GM10248 (cell line): Measurements from ENCODE around the gene RPH3AL.
"Not testable (repeated sequence)": the region's sequence is repeated elsewhere in the genome, so short reads cannot be mapped to it uniquely, and the experiment has no call there.

Experiments
- CTCF ChIA-PET: fragments of 300-600 bp; sonication (Branson Sonifier 250); formaldehyde crosslinking; extraction: SDS; loops from one replicate; lab custom pipeline; 2021; ENCODE audit warnings: antibody characterized with exemption; lab: Yijun Ruan, JAX
- POLR2A ChIA-PET: fragments of 350-650 bp; sonication (Branson Sonifier 250); formaldehyde crosslinking; extraction: SDS; loops from one replicate; lab custom pipeline; 2020; ENCODE audit warnings: antibody characterized with exemption; lab: Yijun Ruan, JAX
- DNase-seq: peaks from one replicate; pipeline ENCODE4 v3.0.0; 2012; ENCODE audit errors: extremely low spot score
- CTCF ChIP-seq: IDR thresholded peaks from 2 replicates; pipeline ENCODE4 v1.5.1; 2012; ENCODE audit warnings: mild to moderate bottlenecking, low read depth; ENCODE audit errors: extremely low read depth, missing control alignments, control extremely low read depth

Gene RPH3AL

GRCh38 chr17:372157-373152 is 19.8 kb upstream of the RPH3AL start:
- DNase-seq, result no peak
- TF ChIP-seq CTCF, result no peak
- CTCF ChIA-PET, result interaction anchor here (0.7 kb wide), 1 partner anchor 13 kb away, joined by 3 read pairs; no protein-coding TSS in a partner anchor
- POLR2A ChIA-PET, result no interaction called here

GRCh38 chr17:371583-371982 is 19.0 kb upstream of the RPH3AL start:
- DNase-seq, result no peak
- ChIA-PET POLR2A (no interaction called here), CTCF (no interaction called here)
- no peak for TF ChIP-seq CTCF

DNA sequence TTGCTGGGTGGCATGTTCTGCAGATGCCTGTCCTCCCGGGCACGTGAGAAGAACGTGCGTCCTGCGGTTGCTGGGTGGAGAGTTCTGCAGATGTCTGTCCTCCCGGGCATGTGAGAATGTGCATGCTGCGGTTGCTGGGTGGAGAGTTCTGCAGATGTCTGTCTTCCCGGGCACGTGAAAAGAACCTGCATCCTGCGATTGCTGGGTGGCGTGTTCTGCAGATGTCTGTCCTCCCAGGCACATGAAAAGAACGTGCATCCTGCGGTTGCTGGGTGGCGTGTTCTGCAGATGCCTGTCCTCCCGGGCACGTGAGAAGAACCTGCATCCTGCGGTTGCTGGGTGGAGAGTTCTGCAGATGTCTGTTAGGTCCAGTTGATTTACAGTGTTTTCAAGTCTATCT is 15.0 kb upstream of the RPH3AL start:
- CTCF ChIA-PET, POLR2A ChIA-PET, DNase-seq: not testable (repeated sequence)

DNA sequence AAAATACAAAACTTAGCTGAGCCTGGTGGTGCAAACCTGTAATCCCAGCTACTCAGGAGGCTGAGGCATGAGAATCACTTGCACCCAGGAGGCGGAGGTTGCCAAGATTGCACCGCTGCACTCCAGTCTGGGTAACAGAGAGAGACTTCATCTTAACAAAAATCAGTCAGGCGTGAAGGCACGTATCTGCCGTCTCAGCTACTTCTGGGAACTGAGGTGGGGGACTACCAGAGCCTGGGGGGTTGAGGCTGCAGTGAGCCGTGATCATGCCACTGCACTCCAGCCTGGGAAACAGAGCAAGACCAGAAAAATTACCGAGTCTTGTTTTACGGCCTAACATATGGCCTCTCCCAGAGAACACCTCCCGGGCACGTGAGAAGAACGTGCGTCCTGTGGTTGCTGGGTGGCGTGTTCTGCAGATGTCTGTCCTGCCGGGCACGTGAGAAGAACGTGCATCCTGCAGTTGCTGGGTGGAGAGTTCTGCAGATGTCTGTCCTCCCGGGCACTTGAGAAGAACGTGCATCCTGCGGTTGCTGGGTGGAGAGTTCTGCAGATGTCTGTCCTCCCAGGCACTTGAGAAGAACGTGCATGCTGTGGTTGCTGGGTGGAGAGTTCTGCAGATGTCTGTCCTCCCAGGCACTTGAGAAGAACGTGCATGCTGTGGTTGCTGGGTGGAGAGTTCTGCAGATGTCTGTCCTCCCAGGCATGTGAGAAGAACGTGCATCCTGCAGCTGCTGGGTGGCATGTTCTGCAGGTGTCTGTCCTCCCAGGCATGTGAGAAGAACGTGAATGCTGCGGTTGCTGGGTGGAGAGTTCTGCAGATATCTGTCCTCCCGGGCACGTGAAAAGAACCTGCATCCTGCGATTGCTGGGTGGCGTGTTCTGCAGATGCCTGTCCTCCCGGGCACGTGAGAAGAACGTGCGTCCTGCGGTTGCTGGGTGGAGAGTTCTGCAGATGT is 14.3 kb upstream of the RPH3AL start:
- CTCF ChIA-PET, DNase-seq, POLR2A ChIA-PET: not testable (repeated sequence)

DNA sequence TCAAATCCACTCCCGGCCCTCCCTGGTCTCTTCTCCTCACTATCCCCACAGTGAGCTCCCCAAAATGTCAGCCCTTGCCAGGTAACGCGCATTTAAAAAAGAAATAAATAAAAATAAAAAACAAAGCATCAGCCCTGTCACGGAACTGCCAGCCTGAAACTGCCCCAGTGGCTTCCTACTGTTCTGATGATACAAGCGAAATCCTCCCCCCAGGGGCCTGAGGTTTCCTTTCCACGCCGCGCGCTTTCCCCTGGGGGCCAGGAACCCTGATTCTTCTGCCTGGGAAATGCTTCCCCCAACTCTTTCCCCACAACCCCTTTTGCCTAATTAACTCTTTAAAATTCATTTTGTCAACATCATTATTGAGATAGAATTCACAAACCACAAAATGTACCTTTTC is 12.2 kb upstream of the RPH3AL start:
- TF ChIP-seq CTCF, result no peak
- DNase-seq, result no peak
- ChIA-PET POLR2A (no interaction called here), CTCF (no interaction called here)

DNA sequence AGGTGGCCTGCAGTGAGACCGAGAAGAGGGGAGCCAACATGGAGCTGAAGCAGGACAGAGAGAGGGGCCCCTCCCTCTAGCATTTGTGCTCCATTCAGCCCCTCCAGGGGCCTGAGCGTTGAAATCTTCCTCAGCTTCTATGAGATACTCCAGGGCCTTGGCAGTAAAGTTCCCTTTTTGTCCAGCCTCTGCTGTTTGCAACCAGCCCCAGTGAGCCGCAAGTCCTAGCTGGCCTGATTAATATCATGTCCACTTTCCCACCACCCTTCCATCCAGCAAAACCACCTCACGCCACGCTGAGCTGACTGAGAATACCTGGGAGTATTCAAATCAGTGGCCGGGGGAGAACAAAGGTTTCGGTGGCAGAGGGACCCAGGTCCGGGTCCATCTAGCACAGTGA is 11.7 kb upstream of the RPH3AL start:
- POLR2A ChIA-PET, result no interaction called here
- CTCF ChIA-PET, result no interaction called here
- DNase-seq, result no peak
- TF ChIP-seq CTCF, result no peak

DNA sequence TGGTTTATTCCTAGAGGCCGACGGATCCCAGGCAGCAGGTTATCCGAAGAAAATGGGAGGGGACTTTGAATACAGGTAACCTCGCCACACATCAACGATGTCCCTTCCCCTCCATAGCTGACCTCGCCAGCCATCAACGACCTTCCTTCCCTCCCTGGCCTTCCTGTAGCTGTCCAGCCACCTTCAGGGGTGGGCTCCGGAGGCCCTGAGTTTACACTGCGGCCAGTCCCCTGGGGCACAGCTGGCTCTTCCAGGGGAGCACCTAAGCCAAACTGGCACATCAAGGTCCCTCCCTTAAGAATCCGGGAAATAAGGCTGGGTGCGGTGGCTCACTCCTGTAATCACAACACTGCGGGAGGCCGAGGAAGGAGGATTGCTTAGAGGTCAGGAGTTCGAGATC is 10.1 kb upstream of the RPH3AL start:
- TF ChIP-seq CTCF, result no peak
- DNase-seq, result no peak
- ChIA-PET CTCF (no interaction called here), POLR2A (no interaction called here)
